ENCODE data around the gene SMIM23. TPM values are rescaled to one million over a fixed set of nuclear protein-coding genes. Genes with fewer than 3 reads are reported as not detected.

The SMIM23 gene
- polyA plus RNA-seq, 1 of the 3 experiments (the other 2 are of a cell fraction), result not detected

DNA sequence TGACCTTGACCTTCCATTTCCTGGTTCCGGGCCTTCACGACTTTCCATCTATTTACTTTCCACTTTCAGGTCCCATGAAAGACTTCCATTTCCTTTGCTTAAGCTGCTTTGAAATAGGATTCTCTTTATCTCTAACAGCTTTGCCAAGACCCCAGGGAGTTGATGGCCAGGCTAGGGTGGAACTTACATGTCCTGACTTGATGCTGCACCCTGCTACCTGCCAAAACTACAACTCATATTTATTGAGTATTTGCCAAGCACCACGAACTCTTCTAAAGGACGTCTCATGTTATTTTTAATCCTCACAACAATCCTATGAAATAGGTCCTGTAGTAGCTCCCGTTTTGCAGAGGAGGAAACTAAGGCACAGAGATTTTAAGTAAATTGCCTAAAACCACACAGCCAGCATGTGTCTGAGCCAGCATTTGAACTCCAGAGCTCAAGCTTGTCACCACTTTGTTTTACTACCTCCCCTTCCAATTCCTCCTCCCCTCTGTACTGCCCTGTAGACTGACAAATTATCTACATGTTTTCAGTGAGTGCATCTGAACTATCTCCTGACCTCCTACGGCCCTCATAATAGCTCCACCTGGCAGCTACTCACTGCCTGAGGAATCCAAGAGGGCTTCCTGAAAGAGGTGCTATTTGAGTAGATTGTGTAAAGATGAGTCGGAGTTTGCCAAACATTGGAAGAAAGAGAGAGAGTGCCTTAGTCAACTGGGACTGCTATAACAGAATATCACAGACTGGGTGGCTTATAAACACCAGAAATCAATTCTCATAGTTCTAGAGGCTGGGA lies 38.4 kb upstream of the SMIM23 start:
- CTCF ChIA-PET, result interaction anchor here (0.6 to 1.0 kb wide), 3 partner anchors 23 to 98 kb away, joined by 3 to 4 read pairs (median 3); no protein-coding TSS in a partner anchor
- no peak overlapping the region for H3K4me3 ChIP-seq (ENCODE audit: low read depth in 2 of 2, low read length in 1 of 2)
- H3K27me3 ChIP-seq (ENCODE audit: insufficient read depth), result no peaks in the 10 kb centered on the region; the same call in none of the 2 replicates
- no peak for DNase-seq
- H3K36me3 ChIP-seq (replicated peaks in 1 of 2; ENCODE audit: control insufficient read depth in 1 of 2, insufficient read depth in 2 of 2, low read length in 1 of 2), result no peaks in the 10 kb centered on the region
- no peak overlapping the region for H2AFZ ChIP-seq (ENCODE audit: low read depth)
- H3K27ac ChIP-seq (ENCODE audit: low read depth in 2 of 2, low read length in 1 of 2), result no peak overlapping the region
- no peaks in the 10 kb centered on the region for H3K9me2 ChIP-seq
- no peaks in the 10 kb centered on the region for H3K4me1 ChIP-seq (ENCODE audit: control insufficient read depth in 1 of 2, insufficient read depth in 2 of 2, low read depth in 1 of 2, low read length in 1 of 2)
- no peaks in the 10 kb centered on the region for H3K9me3 ChIP-seq
- no peak overlapping the region for H3K4me2 ChIP-seq
- H4K20me1 ChIP-seq (ENCODE audit: insufficient read depth), result no peaks in the 10 kb centered on the region
- H3K79me2 ChIP-seq (ENCODE audit: insufficient read depth), result no peaks in the 10 kb centered on the region
- no peak overlapping the region for H3K9ac ChIP-seq
- POLR2A ChIA-PET, result no interaction called here
- no peaks in the 10 kb centered on the region for H3F3A ChIP-seq (replicated peaks; ENCODE audit: insufficient read depth)
- 57% methylated on average over 7 of the region's 7 CpGs for WGBS (ENCODE audit: low lambda C conversion rate)
- TF ChIP-seq RCOR1 (IDR thresholded peaks at IDR 0.05; ENCODE audit: low read length) (no peak), RAD21 (IDR thresholded peaks at IDR 0.05; ENCODE audit: low read length) (no peak), FOXJ3 (CRISPR knock-in tag; IDR thresholded peaks at IDR 0.05) (no peak), SMC3 (IDR thresholded peaks at IDR 0.05; ENCODE audit: low read depth, low read length) (no peak), TAF1 (IDR thresholded peaks at IDR 0.05; ENCODE audit: borderline replicate concordance, low read depth, low read length) (no peak), RXRA (IDR thresholded peaks at IDR 0.05; ENCODE audit: borderline replicate concordance, low read depth) (no peak), RFX5 (IDR thresholded peaks at IDR 0.05; ENCODE audit: low read length) (no peak), EP300 (IDR thresholded peaks at IDR 0.05; ENCODE audit: borderline replicate concordance in 1 of 2, low read depth in 1 of 2, low read length in 1 of 2) (no peak), GABPA (IDR thresholded peaks at IDR 0.05; ENCODE audit: low read depth) (no peak), EZH2phosphoT487 (IDR thresholded peaks at IDR 0.05; ENCODE audit: borderline replicate concordance, low read depth) (no peak), ELF1 (IDR thresholded peaks at IDR 0.05) (no peak), YY1 (IDR thresholded peaks at IDR 0.05; ENCODE audit: low read depth) (no peak), SIN3A (IDR thresholded peaks at IDR 0.05; ENCODE audit: borderline replicate concordance, low read depth, low read length) (no peak), CHD2 (IDR thresholded peaks at IDR 0.05; ENCODE audit: low read length, partially characterized antibody) (no peak), FOXM1 (IDR thresholded peaks at IDR 0.05; ENCODE audit: low read depth) (no peak), POLR2AphosphoS5 (IDR thresholded peaks at IDR 0.05; ENCODE audit: low read depth, low read length) (no peak)
- TF ChIP-seq, protein P1, sequence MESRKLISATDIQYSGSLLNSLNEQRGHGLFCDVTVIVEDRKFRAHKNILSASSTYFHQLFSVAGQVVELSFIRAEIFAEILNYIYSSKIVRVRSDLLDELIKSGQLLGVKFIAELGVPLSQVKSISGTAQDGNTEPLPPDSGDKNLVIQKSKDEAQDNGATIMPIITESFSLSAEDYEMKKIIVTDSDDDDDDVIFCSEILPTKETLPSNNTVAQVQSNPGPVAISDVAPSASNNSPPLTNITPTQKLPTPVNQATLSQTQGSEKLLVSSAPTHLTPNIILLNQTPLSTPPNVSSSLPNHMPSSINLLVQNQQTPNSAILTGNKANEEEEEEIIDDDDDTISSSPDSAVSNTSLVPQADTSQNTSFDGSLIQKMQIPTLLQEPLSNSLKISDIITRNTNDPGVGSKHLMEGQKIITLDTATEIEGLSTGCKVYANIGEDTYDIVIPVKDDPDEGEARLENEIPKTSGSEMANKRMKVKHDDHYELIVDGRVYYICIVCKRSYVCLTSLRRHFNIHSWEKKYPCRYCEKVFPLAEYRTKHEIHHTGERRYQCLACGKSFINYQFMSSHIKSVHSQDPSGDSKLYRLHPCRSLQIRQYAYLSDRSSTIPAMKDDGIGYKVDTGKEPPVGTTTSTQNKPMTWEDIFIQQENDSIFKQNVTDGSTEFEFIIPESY (IDR thresholded peaks at IDR 0.05; ENCODE audit: borderline replicate concordance, low read depth), result no peak
- TF ChIP-seq, protein P2, sequence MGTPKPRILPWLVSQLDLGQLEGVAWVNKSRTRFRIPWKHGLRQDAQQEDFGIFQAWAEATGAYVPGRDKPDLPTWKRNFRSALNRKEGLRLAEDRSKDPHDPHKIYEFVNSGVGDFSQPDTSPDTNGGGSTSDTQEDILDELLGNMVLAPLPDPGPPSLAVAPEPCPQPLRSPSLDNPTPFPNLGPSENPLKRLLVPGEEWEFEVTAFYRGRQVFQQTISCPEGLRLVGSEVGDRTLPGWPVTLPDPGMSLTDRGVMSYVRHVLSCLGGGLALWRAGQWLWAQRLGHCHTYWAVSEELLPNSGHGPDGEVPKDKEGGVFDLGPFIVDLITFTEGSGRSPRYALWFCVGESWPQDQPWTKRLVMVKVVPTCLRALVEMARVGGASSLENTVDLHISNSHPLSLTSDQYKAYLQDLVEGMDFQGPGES (IDR thresholded peaks at IDR 0.05; ENCODE audit: low read depth, low read length), result no peak
- TF ChIP-seq, protein P3, sequence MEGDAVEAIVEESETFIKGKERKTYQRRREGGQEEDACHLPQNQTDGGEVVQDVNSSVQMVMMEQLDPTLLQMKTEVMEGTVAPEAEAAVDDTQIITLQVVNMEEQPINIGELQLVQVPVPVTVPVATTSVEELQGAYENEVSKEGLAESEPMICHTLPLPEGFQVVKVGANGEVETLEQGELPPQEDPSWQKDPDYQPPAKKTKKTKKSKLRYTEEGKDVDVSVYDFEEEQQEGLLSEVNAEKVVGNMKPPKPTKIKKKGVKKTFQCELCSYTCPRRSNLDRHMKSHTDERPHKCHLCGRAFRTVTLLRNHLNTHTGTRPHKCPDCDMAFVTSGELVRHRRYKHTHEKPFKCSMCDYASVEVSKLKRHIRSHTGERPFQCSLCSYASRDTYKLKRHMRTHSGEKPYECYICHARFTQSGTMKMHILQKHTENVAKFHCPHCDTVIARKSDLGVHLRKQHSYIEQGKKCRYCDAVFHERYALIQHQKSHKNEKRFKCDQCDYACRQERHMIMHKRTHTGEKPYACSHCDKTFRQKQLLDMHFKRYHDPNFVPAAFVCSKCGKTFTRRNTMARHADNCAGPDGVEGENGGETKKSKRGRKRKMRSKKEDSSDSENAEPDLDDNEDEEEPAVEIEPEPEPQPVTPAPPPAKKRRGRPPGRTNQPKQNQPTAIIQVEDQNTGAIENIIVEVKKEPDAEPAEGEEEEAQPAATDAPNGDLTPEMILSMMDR (IDR thresholded peaks at IDR 0.05), result no peak
